B cell (primary cell): ENCODE measurements around the gene ADAM12. TPM values are rescaled to one million over a fixed set of nuclear protein-coding genes. Genes with fewer than 3 reads are reported as not detected.

Experiments
- ATAC-seq: fragments of 200-7000 bp; cut with Tn5 transposase; one replicate; pipeline ENCODE4 v1.10.0; 2021; ENCODE audit warnings: low read depth, mild to moderate bottlenecking, moderate number of reproducible peaks, moderate library complexity
- CTCF ChIA-PET: fragments of 350-600 bp; sonication (Branson Sonifier 250); formaldehyde crosslinking; loops from one replicate; lab custom pipeline; 2021; ENCODE audit warnings: antibody characterized with exemption, inconsistent platforms; lab: Charles Lee
- POLR2A ChIA-PET: fragments of 350-600 bp; sonication (Branson Sonifier 250); formaldehyde crosslinking; loops from one replicate; lab custom pipeline; 2021; ENCODE audit warnings: antibody characterized with exemption; lab: Charles Lee
- DNase-seq: peaks from one replicate; pipeline ENCODE4 v3.0.0; 2013
- H2AFZ ChIP-seq: 2 replicates; pipeline ENCODE4 v1.6.1; 2012; ENCODE audit warnings: mild to moderate bottlenecking, low read depth, low read length; ENCODE audit not compliant: insufficient read depth, poor library complexity, severe bottlenecking
- H3K27ac ChIP-seq, 2 donors: 1 replicate in 1 of 2; 2 replicates in 1 of 2; pipeline ENCODE4 v1.5.1; 2012 to 2013; ENCODE audit warnings: low read length in 2 of 2, mild to moderate bottlenecking in 2 of 2, moderate library complexity in 1 of 2
- H3K27me3 ChIP-seq, 4 experiments: fragments of 200-600 bp in 1 of 4; sonication (generic) in 1 of 4; replicated peaks in 1 of 4; 1 replicate in 2 of 4; 2 replicates in 2 of 4; pipeline versions ENCODE4 v1.6.1 to v1.7.0; 2013 to 2016; ENCODE audit warnings: low read length in 3 of 4, mild to moderate bottlenecking in 2 of 4, mixed read lengths in 1 of 4, moderate library complexity in 1 of 4; ENCODE audit not compliant: insufficient read depth in 4 of 4, control insufficient read depth in 3 of 4; ENCODE audit errors: control extremely low read depth in 1 of 4
- H3K36me3 ChIP-seq, 2 experiments: replicated peaks in 1 of 2; 1 replicate in 1 of 2; 2 replicates in 1 of 2; pipeline versions ENCODE4 v1.6.1 to v1.7.1; 2013; ENCODE audit warnings: low read length in 1 of 2; ENCODE audit not compliant: insufficient read depth in 2 of 2, control insufficient read depth in 1 of 2; ENCODE audit errors: control extremely low read depth in 1 of 2, extremely low read depth in 1 of 2
- H3K4me1 ChIP-seq, 2 donors: fragments of 200-600 bp in 1 of 2; sonication (generic) in 1 of 2; 1 replicate in 1 of 2; 2 replicates in 1 of 2; pipeline versions ENCODE4 v1.5.1 to v1.6.1; 2013 to 2017; ENCODE audit warnings: low read length in 2 of 2; ENCODE audit not compliant: control insufficient read depth in 2 of 2, insufficient read depth in 2 of 2
- H3K4me2 ChIP-seq: replicated peaks from 2 replicates; pipeline ENCODE3; 2012; ENCODE audit warnings: mild to moderate bottlenecking, low read depth, low read length; ENCODE audit not compliant: poor library complexity, severe bottlenecking
- H3K4me3 ChIP-seq, 5 experiments: fragments of 200-600 bp in 1 of 5; sonication (generic) in 1 of 5; 1 replicate in 3 of 5; 2 replicates in 2 of 5; pipeline versions ENCODE4 v1.5.1 to v1.7.0; 2011 to 2016; ENCODE audit warnings: low read length in 4 of 5, mild to moderate bottlenecking in 4 of 5, low read depth in 2 of 5, control low read depth in 1 of 5, moderate library complexity in 1 of 5; ENCODE audit not compliant: insufficient read depth in 1 of 5; ENCODE audit errors: control extremely low read depth in 1 of 5, extremely low read depth in 1 of 5
- H3K79me2 ChIP-seq: fragments of 200-600 bp; sonication (generic); one replicate; pipeline ENCODE4 v1.6.0; 2016; ENCODE audit warnings: low read length; ENCODE audit not compliant: control insufficient read depth, insufficient read depth
- H3K9ac ChIP-seq: fragments of 200-600 bp; sonication (generic); 2 replicates; pipeline ENCODE4 v1.6.1; 2017; ENCODE audit warnings: mild to moderate bottlenecking, low read length, moderate library complexity
- H3K9me3 ChIP-seq, 3 donors: one replicate each; pipeline versions ENCODE4 v1.6.1 to v1.7.1; 2013; ENCODE audit warnings: low read length in 2 of 3; ENCODE audit not compliant: control insufficient read depth in 2 of 3, insufficient read depth in 1 of 3; ENCODE audit errors: control extremely low read depth in 1 of 3
- H4K20me1 ChIP-seq: 2 replicates; pipeline ENCODE4 v1.6.0; 2012; ENCODE audit warnings: mild to moderate bottlenecking, low read length; ENCODE audit not compliant: insufficient read depth, control insufficient read depth, poor library complexity, severe bottlenecking
- H3K27ac Mint-ChIP-seq: one replicate; pipeline ENCODE4 v1.8.0; 2021; ENCODE audit warnings: mixed read lengths
- H3K27me3 Mint-ChIP-seq: one replicate; pipeline ENCODE4 v1.8.0; 2021; ENCODE audit warnings: mixed read lengths
- H3K4me1 Mint-ChIP-seq: one replicate; pipeline ENCODE4 v1.8.0; 2021; ENCODE audit warnings: mixed read lengths
- H3K4me3 Mint-ChIP-seq: one replicate; pipeline ENCODE4 v1.8.0; 2021; ENCODE audit warnings: mixed read lengths
- H3K9me3 Mint-ChIP-seq: one replicate; pipeline ENCODE4 v1.8.0; 2022; ENCODE audit warnings: mixed read lengths; ENCODE audit not compliant: insufficient read depth
- CTCF ChIP-seq: fragments of 200-600 bp; IDR thresholded peaks from one replicate; pipeline ENCODE4 v1.8.0; 2022; ENCODE audit warnings: antibody characterized with exemption, mild to moderate bottlenecking
- EZH2 ChIP-seq: IDR thresholded peaks from 2 replicates; pipeline ENCODE4 v1.6.1; 2012; ENCODE audit warnings: borderline replicate concordance, low read depth, mild to moderate bottlenecking, moderate library complexity, low read length; ENCODE audit not compliant: insufficient read depth, poor library complexity, severe bottlenecking
- WGBS: methylation state at CpG from one replicate; pipeline ENCODE4 v1.1.5; 2013; ENCODE audit warnings: missing lambda C conversion rate; ENCODE audit not compliant: insufficient coverage; 5-methylcytosine and 5-hydroxymethylcytosine counted together
- intact Hi-C: fragments of 100-400 bp; cut with micrococcal nuclease; formaldehyde crosslinking; loops from one replicate; pipeline ENCODE4 v1.10.0; 2022
- polyA plus RNA-seq: library from polyadenylated mRNA; depleted of rRNA; stranded (reverse); fragments of >200 nt; gene quantifications from 2 replicates; pipeline ENCODE4 v1.2.3, GENCODE V29; 2012
- total RNA-seq, 2 donors: library from RNA; stranded (reverse); fragments of 120-200 nt in 1 of 2; gene quantifications; 1 replicate in 1 of 2; 2 replicates in 1 of 2; pipeline versions ENCODE4 v1.2.3 to v1.2.4, GENCODE V29; 2013 to 2022

ADAM12 gene
- total and polyA plus RNA-seq, 2 donors (not counting 1 experiment from before 2014, with no cell fraction given): 0.01 to 0.22 TPM

- Histone ChIP-seq H3K9ac (no peak overlapping the region), H3K4me2 (no peak overlapping the region), H3K27me3 (peaks cover 0 to 5% (median 2%) of the 10 kb centered on the region in 4 experiments), H3K27ac (no peak overlapping the region), H3K4me1 (peaks cover 0 to under 1% of the 10 kb centered on the region in 2 donors), H2AFZ (no peak overlapping the region), H3K9me3 (no peaks in the 10 kb centered on the region), H3K36me3 (no peaks in the 10 kb centered on the region), H4K20me1 (no peaks in the 10 kb centered on the region), H3K79me2 (no peaks in the 10 kb centered on the region), H3K4me3 (no peak overlapping the region)
- ChIA-PET POLR2A (no interaction called here), CTCF (no interaction called here)
- Mint-ChIP-seq H3K4me1 (peaks cover 2% of the 10 kb centered on the region), H3K9me3 (no peaks in the 10 kb centered on the region), H3K27me3 (peaks cover 37% of the 10 kb centered on the region), H3K27ac (no peak overlapping the region), H3K4me3 (no peak overlapping the region)
- no peak for TF ChIP-seq EZH2
- TF ChIP-seq CTCF: no peak
- ATAC-seq (no peak), DNase-seq (no peak)
- WGBS: 90% methylated on average over 4 of the region's 5 CpGs
- intact Hi-C loops: no loop called here
Observed at GRCh38 chr10:126109893-126110292, 278.4 kb downstream of the ADAM12 start.

- Histone ChIP-seq H3K4me3 (no peak overlapping the region), H2AFZ (no peak overlapping the region), H3K27me3 (peaks cover 0 to 5% (median 2%) of the 10 kb centered on the region in 4 experiments), H3K4me1 (peaks cover 0 to 4% of the 10 kb centered on the region in 2 donors), H4K20me1 (no peaks in the 10 kb centered on the region), H3K36me3 (no peaks in the 10 kb centered on the region), H3K4me2 (no peak overlapping the region), H3K9ac (no peak overlapping the region), H3K79me2 (no peaks in the 10 kb centered on the region), H3K27ac (no peak overlapping the region), H3K9me3 (no peaks in the 10 kb centered on the region)
- TF ChIP-seq CTCF (no peak), EZH2 (no peak)
- Mint-ChIP-seq H3K27ac (no peak overlapping the region), H3K27me3 (peaks cover 33% of the 10 kb centered on the region), H3K4me1 (peaks cover 5% of the 10 kb centered on the region), H3K4me3 (no peak overlapping the region), H3K9me3 (no peaks in the 10 kb centered on the region)
- no CpG with 5 or more reads among the region's 4 CpGs for WGBS
- ChIA-PET CTCF (interaction anchor here (0.8 kb wide), 1 partner anchor 11 kb away, joined by 3 read pairs; no protein-coding TSS in a partner anchor), POLR2A (no interaction called here)
- intact Hi-C loops: no loop called here
- no peak for ATAC-seq
- DNase-seq: no peak
Observed at GRCh38 chr10:126108693-126109092, 279.6 kb downstream of the ADAM12 start.
